Muscle of arm (tissue), 12 donors: ENCODE data around the gene LEFTY1. TPM values are rescaled to one million over a fixed set of nuclear protein-coding genes. Genes with fewer than 3 reads are reported as not detected.

ENCODE experiments used
- DNase-seq: peaks from one replicate; pipeline ENCODE4 v3.0.0-alpha.2; 2013
- polyA plus RNA-seq, 12 donors: library from polyadenylated mRNA; unstranded; fragments of 120-200 nt; gene quantifications; one replicate each; pipeline ENCODE4 v1.2.1, GENCODE V29; 2013; ENCODE audit not compliant: insufficient read length in 12 of 12

LEFTY1 gene
- polyA plus RNA-seq, 12 donors = 0.14 to 0.61 (median 0.37) TPM; not detected in 2

DNA sequence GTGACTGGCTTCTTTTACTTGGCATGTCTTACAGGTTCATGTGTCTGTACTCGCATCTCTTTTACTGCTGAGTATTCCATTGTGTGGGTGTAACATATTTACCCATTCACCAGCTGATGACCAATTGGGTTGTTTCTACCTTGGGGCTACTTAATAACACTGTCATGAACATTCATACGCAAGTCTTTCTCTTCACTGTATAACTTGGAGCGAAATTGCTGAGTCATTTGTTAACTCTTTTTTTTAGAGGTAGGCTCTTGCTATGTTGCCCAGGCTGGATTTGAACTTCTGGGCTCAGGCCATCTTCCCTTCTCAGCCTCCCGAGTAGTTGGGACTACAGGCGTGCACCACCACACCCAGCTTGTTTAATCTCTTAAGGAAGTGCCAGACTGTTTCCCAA is 28.6 kb upstream of the LEFTY1 start:
- DNase-seq = no peak

DNA sequence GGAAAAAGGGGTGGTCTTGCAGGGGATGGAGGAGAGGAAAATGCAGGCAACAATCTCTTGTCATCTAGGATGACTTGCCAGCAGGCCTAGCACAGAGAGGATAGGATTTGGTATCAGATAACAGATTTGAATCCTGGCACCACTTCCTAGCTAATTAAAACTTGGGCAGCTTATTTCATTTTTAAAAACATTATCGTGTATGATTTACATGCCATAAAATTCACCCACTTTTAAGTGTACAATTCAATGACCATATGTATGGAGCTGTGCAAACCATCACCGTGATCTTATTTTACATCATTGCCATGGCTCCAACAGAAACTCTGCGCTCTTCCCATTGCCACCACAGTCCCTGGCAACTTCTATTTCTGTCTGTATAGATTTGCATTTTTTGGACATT is 28.2 kb upstream of the LEFTY1 start:
- no peak for DNase-seq

DNA sequence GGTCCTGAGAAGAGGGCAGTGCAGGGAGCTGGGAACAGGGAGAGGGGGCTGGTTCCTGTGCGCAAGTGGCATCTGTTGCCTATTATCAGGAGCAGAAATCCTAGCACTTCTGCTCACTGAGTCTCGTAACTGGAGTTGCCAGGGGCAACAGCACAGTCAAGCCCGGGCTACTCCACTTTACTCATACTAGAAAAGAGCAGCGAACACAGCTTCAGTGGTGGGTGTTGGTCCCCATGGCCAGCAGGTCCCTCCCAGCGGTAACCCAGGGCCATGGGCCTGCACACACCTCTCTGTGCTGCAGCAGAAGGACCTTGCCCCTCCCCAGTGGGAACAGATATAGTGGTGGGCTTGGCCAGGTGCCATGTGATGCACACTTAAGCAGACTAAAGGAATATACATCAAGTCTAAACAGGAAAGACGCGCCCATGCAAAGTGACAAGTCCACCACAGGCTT is 26.6 kb upstream of the LEFTY1 start:
- no peak for DNase-seq

DNA sequence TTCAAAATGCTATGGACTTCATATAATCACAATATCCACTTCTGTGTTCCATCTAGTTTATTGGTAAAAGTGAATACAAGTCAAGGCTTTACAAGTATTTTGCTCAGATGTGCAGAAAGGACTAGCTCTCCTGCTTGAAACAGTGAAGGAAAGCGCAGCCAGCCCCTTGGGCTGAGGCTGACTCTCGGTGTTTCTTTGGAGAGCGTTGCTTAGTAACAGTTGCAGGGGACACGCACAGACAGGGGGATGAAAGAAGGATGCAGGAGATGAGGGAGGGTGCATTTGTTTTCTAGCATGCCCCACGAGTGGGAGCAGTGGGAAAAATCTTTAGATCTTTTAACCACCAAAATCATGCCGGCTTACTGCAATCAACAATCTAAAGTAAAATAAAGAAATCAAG is 26.0 kb upstream of the LEFTY1 start:
- DNase-seq = no peak

DNA sequence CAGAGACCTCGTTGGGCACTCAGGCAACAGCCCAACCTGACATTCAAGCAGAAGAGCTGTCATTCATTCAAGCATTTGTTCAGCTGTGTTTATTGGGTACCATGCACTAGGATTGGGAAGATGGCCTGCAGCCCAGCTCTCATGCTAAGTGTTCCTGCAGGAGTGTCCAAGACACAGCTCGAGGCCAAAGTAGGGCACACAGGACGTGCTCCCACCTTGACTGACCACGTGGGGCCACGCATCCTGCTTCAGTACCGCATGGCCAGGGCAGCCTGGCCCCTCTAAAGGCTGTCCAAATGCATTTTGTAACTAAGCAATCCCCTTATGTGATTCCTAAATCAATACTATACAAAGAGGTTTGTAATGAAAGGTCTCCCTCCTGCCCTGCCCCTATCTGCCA is 25.4 kb upstream of the LEFTY1 start:
- DNase-seq = no peak

DNA sequence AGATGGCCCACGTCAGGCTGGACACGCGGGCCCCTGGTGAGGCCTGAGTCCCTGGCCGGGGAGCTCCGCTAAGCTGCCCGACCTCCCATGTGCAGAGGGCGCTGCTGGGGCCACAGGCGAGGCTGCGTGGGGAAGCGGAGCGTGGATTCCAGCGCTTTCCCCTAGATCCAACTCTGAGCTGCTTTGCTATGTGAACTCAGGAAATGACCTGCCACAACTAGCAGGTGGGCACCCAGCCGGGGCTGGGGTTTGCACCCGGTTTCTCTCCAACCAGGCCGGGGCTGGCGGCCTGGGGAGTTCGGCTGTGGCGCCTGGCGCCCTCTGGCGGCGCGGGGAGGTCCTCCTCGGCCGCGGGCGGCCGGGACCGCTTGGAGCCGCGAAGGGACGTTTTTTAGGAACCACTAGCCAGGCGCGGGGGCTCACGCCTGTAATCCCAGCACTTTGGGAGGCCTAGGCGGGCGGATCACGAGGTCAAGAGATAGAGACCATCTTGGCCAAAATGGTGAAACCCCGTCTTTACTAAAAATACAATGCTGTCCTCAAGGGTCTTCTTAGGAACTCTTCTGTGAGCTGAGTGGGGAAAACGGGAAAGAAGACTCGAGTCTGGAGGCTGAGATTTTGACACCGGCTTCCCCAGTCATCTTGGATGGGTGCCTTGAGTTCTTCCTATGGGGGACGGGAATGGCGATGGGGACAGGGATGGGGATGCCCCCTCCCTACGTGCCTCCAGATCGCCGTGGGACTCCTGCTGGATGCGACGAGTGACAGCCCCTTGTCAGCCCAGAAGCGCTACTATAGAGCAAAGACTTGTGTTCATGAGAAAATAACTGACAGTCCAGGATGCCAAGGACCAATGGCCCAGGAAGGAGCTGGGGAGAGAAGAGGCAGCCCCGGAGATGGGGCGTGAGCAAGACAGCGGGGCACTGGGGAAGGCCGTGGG is 22.5 kb upstream of the LEFTY1 start:
- peak; percentile 61 for DNase-seq

DNA sequence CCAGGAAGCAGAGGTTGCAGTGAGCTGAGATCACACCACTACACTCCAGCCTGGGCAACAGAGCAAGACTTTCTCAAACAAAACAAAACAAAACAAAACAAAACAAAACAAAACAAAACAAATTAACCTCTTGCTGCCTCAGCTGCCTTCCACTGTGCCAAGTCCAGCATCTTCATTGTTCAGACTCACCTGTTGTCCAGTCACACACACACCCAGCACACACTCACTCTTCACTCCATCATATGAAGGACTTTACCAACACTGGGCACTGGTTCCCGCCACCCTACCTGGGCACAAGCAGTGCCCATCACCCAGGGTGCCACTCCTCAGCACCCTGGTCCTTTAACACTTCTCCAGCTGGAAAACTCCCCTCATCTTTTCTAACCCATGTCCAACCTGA is 20.5 kb upstream of the LEFTY1 start:
- DNase-seq = no peak

DNA sequence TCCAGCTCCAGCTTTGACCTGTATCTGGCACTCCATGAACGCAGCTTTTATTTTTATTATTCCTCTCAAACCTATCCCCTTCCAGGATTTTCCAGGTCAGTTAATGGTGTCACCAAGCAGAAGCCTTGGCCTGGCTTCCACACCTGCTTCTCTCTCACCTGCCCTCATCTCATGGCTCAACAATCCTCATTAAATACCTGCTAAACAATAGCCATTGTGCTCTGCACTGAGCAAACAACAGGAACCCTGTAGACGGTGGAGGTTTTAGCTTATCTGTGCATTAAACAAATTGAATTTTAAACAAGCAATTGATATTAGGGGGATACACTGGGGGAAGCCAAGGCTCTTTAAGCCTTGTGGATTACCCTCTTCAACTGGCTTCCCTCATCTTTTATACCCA is 19.8 kb upstream of the LEFTY1 start:
- DNase-seq = no peak

DNA sequence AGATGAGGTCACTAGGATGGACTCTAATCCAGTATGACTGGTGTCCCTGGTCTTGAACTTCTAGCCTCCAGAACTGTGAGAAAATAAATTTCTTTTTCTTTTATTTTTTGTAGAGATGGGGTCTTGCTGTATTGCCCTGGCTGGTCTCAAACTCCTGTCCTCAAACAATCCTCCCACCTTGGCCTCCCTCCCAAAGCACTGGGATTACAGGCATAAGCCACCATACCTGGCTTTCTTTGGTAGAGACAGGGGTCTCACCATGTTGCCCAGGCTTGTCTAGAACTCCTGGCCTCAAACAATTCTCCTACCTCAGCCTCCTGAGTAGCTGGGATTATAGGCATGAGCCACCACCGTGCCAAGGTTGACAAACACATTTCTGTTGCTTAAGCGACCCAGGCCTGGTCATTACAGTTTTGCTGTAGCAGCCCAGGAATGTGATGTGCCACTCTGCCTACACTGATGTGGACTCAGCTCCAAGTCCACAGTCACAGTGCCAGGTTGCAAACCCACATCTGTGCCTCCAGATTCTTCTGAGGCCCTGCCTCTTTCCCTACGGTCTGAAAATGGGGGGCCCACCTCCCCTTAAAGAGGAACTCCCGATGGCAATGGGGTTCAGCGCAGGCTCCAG is 19.2 kb upstream of the LEFTY1 start:
- no peak for DNase-seq

DNA sequence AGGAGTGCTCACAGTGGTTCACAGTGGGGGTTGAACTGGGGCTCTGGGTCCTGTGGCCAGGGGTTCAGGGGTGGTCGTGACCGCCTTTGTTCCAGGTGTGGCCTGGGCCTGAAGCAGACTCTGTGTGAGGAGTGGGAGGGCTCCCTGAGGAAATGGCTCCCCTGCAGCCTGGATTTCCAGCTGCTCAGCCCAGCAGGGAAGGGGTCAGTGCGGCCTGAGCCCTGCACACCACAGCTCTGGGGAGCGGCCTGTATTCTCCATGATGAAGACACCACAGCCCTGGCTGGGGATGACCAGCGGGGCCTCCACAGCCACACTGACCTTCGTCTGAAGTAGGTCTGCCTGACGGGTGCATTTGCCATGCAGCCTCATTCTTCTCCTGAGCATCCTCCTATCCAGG is 18.4 kb upstream of the LEFTY1 start:
- no peak for DNase-seq

DNA sequence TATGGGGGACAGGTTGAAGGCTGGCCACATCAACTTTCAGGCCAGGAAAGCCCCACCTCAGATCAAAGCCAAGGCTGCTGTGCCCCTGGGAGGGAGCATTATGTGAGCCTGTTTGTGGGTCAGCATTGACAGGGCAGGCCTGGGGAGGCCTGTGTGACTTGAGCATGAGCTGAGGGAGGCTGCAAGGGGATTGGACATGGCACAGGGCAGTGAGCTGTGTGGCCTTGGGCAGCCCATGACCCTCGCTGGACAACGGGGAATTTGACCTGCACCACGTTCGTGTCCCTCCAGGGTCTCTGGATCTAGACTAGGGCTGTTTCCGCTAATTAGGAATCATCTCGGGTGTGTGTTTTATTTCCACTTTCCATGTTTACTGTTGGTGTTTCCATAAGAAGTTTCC is 17.5 kb upstream of the LEFTY1 start:
- DNase-seq = no peak

DNA sequence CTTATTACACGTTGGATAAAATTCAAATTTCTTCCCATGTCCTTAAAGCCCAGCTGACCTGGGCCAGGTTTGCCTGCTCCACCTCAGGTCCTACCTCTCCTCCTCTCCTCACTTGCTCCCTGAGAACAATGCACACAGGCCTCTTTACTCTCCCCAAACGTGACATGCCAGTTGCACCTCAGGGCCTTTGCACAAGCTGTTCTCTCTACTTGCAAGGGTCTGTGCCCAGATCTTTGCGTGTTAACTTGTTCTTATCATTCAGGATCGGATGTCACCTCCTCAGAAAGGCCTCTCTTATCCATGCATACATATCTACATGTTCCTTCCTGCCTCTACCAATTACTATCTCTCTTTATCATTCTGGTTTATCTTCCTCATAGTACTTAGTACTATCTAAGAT is 14.7 kb upstream of the LEFTY1 start:
- DNase-seq = no peak

DNA sequence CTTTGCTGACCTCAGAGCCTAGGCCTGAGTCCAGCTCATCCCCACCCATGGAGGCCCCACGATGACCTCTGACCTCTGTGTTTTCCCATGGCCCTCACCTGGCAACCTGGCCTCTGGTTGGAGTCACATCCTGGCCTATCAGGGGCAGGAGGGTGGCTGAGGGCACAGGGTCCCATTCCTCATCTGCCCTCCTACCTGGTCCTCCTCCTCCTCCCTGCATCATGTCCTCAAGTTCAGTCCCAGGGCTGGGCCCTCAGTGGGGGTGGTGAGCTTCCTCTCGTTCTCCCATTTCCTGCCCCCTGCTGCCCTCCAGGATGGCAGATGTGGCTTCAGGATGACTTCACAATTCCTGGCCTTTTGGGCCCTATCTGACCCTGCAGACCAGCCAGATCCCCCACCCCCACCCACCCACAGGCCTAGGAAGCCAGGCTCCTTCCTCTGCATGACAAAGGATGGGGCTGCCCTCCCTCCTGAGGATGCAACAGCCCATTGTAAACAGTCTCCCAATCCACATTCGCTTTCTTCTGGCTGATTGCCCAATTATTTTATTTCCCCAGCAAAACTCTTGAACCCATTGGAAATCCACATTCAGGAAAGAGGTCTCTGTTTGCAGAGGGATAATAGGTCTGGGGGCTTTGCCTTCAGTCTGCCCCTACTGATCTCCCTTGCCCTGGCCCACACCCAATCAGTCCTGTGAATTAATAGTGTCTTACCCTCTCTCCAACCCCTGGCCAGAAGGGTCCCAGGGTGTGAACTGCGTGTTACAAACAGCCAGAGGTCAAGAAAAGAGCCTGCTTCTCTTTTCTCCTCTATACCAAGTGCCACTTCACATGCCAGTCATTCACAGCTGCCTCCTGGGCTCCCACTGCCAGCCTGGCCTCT is 10.3 kb upstream of the LEFTY1 start:
- DNase-seq = no peak

DNA sequence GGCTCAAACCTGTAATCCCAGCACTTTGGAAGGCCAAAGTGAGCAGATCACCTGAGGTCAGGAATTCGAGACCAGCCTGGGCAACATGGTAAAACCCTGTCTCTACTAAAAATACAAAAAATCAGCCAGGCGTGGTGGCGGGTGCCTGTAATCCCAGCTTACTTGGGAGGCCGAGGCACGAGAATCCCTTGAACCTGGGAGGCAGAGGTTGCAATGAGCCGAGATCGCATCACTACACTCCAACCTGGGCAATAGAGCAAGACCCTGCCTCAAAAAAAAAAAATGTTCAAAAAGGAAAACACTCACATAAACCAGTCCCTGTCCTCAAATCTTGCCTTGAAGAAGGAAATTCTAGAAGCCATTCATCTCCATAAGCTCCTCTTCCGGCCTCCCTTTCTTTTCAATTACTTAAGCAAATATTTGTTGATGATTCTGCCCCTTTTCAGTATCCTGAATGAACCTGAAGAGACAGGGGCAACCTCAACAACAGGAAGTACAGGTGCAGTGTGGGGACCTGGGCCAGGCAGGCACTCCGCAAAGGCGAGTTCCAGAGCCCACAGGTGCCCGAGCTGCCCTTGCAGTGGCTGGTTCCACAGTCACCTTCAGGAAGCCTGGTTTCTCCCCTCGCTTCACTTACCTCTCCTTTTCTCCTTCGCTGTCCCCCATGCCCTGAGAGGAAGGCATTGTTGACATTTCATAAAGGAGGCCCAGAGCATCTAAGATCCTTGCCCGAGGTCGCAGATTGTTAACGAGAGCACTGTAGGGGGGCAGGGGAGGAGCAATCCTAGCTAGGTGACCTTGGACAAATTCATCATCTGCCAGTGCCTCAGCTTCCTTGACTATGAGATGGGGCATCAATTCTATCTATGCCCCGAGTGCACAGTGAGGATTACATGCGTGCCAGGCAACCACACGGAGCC is 8.9 kb upstream of the LEFTY1 start:
- DNase-seq = no peak

DNA sequence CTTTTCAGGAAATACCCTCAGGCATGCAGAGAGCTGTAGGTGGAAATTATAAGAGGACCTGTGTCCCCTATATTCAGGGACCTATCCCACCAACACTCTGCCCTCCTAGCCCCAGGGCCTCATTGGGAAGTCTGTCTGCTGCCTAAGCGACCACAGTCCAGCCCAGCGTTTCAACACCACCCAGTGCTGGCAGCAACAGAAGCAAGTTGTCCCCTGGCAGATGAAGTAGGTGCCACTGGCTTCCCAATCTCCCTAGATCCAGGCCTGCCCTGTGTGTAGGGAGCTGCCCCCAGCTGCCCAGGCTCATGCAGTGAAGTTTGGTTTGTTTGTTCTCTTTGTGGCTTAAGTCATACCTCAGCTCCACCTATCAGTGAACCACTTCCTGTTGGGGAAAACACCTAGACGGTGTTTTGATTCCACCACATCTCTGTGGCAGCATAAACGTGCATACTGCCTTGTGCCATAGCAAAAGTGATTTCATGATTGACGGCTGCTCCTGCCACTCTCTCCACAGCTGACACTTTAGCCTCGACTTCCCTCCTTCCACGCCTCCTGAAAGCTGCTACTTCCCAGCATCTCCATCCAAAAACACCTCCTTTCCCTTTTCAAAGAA is 8.1 kb upstream of the LEFTY1 start:
- DNase-seq = no peak

DNA sequence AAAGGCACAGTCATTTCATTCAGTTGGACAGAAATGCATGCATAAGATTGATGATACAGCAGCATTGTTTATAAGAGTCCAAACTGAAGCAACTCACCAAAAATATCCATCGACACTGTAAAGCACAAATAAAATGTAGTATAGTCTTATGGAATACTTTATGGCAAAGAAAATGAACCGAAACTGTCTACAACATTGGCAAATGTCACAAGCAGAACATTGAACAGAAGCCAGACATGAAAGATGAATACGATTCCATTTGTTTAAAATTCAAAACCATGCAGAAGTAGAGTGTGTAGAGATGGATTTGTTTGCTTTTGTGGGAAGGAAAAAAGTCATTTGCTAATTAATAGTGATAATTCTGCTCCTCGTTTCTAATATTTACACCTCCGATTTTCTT is 7.5 kb upstream of the LEFTY1 start:
- no peak for DNase-seq

DNA sequence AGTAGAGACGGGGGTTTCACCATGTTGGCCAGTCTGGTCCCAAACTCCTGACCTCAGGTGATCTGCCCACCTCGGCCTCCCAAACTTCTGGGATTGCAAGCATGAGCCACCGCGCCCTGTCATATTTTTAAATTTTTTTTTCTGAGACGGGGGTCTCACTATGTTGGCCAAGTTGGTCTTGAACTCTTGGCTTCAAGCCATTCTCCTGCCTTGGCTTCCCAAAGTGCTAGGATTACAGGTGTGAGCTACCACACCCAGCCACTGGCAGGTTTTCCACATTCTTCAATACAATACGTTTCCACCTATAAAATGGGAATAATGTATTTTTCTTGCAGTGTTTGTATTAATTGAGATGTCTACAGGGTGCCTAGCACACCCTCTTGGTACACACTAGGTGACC is 3.4 kb upstream of the LEFTY1 start:
- no peak for DNase-seq

DNA sequence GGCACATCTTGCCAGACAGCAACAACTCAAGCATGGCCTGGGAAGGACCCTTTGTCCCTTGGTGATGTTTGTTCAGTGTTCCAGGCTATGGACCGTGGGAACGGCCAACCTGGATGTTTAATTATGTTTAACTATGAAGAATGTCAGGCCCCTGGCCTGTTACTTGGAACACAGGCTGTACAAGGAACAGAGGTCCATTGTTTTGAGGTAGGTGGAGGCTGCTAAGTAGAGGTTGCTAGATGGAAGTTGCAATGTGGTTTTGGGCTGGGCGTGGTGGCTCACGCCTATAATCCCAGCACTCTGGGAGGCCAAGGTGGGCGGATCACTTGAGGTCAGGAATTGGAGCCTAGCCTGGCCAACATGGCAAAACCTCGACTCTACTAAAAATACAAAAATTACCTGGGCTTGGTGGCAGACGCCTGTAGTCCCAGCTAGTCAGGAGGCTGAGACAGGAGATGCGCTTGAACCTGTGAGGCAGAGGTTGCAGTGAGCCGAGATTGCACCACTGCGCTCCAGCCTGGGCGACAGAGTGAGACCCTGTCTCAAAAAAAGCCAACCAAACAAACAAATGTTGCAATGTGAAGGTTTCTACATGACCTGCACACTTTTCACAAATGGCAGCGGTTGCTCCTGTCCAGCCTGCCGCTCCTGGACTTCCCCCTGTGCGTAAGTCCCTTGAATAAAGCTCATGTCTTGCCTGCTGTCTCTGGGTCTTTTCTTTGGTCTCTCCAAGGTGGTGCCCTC is 2.5 kb upstream of the LEFTY1 start:
- DNase-seq = no peak

DNA sequence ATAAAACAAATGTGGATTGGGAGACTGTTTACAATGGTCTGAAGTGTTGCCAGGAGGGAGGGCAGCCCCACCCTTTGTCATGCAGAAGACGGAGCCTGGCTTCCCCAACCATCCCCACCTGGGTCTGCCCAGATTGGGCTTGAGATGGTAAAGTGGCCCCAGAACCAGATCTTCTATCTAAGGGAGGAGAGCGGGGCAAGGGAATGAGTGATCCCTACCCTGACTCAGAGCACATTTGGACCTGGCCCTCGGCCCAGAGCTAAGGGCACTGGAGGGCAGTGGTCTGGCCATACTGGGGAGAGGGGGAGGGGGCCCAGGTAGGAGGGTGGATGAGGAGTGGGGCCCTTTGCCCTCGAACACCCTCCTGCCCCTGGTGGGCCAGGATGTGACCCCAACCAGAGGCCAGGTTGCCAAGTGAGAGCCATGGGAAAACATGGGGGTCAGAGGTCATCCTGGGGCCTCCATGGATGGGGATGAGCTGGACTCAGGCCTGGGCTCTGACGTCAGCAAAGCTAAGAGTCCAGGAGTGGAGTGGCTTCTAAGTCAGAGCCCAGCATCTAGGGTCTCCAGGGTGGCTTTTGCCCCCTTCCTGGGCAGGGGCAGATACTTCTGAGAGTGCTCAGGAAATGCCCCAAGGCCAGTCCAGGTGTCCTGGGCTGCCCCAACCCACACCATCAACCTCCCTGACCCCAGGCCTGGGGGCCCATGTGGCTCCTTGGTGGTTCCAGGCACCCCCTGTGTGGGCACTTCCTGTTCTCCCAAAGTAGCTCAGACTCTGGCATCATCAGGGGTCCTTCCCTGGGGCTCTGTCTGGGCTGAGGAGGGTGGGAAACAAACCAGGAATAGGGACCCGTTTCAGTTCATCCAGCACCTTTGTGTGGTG is 1.6 kb upstream of the LEFTY1 start:
- no peak for DNase-seq
